HG03108 (cell line): ENCODE measurements around the gene NHLH1.

Source experiments
- ATAC-seq: cut with Tn5 transposase; IDR thresholded peaks from one replicate; pipeline ENCODE4 v1.9.1; 2021; ENCODE audit warnings: moderate library complexity; ENCODE audit not compliant: unreplicated experiment

The NHLH1 gene

DNA sequence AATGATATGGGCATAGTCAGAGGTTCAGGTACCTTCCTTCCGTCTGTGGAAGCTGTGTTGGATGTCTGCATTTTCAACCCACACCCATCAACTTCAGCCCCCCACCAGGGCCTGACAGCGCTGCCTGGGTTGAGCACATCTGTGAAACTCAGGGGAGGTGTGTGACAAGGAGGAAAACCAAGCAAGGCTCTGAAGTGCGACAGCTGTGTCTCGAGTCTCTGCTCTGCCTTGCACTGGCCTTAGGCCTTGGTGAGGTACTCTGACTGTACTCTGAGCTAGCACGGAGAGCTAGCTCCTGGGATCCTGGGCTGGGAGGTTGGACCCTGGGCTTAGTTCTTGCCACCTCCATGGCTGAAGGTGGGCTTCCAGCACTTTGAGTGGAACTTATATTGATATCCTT lies 42.6 kb downstream of the NHLH1 start:
- no peak for ATAC-seq

DNA sequence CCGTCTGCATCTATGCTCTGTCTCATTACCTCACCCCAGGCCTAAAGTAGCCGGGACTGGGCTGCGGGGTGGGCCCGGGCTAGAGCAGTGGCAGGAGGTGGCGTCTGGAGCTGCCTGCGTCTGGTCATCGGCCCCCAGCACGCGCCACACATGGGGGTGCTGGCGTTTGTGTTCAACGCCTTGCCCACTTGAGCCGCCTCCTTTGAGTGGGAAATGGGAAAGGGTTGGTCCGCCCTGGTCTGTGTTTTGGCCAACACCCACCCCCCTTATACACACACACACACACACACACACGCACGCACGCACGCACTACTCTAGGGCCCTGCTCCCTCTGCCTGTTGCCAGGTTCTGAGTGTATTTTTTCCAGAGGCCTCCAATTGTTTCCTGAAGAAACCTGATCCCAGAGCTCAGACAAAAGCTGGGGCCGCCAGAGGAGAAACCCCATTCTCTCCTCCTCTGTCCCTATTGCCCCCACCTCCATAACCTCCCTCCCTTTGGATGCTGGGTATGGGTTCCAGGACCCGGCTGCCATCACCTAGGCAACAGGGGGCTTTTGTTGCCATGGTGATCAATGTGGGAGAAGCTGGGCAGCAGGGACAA lies 43.6 kb downstream of the NHLH1 start:
- ATAC-seq, result no peak

- no peak for ATAC-seq
Observed at GRCh38 chr1:160411271-160412027, 44.6 kb downstream of the NHLH1 start.

DNA sequence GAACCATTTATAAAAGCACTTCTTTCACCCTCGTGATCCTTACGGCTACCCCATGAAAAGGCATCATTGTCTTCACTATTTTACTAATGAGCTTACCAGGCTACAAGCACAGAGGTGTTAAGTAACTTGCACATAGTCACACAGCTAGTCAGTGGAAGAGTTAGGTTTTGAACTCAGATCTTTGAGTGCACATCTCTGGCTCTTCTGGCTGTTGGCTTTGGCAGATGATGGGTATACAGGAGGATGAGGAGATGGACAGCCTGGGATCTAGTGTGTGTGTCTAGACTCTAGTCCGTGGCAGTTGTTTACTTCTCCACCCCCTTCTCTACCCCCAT lies 45.1 kb downstream of the NHLH1 start:
- no peak for ATAC-seq

DNA sequence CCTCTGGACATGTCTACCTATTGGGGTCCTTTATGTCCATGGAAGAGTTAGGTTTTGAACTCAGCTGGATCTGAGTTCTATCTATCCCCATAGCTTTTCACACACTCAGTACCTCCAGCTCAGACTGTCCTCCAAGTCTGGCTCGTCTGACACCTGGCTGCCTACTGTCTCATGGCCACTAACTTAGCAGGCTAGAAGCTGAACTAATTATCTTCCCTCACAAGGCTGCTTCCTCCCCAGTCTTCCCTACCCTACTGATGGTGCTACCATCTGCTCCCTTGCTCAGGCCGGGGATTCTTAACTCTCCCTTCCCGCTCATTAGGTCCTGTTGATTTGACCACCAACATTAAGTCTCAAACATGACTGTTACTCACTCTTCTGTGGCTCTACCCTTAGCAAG lies 46.8 kb downstream of the NHLH1 start:
- no peak for ATAC-seq

DNA sequence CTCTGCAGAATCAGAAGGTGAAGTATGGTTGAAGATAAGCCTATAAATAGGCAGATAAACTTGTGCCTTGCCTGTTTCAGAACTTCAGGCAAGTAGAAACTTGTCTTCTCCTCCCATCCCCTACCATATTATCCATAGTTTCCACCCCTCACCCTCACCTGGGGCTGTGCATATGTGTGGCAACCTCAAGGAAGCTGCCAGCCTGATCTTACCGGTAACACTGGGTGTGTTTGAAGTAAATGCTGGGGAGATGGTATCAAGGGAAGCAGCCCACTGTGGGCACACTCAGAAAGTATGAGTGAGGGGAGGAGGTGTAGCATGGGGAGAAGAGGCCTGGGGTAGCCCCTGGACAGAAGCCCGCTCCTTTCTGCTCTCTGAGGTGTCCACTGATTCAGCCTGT lies 48.0 kb downstream of the NHLH1 start:
- ATAC-seq, result no peak

DNA sequence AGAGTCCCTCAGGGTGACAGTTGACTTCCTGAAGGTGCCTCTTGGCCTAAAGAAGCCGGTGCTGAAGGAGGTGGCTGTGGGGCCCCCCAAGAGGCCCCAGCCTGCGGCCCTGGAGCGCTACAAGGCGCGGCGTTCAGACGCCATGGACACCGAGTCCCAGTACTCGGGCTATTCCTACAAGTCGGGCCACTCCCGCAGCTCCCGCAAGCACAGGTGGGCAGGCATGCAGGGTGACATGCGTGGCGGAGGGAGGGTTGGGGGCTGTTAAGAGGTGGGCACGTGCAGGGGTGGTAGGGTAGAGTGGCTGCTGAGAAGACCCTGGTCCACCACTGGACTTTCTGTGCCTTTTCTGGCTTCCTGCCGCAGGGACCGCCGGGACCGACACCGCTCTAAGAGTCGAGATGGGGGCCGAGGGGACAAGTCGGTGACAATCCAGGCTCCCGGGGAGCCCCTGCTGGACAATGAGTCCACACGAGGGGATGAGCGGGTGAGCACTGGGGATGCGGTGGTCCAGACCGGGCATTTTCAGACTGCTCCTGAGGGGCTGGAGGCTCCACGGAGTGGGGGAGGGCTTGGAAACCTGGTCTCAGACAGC lies 48.9 kb downstream of the NHLH1 start:
- no peak for ATAC-seq

DNA sequence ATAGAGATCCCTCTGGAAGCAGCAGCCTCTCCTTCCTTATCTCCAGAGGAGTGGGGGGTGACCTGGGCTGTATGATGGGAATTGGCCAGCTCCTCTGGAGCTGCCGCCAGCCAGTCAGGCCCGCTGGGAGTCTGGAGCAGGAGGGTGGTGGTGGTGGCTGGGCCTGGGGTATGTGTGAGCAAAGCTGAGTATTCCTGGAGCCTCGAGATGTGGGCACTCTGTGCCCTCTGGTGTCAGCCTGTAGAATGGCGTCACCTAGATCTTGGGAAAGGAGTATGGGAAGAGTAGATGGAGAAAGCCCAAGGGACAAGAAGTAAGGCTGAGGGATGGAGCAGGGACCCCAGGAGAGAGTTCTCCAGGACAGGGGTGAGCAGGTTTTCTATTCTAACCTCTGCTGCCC lies 49.5 kb downstream of the NHLH1 start:
- no peak for ATAC-seq

GRCh38 chr1:160418483-160418882 lies 51.6 kb downstream of the NHLH1 start:
- ATAC-seq, result no peak

DNA sequence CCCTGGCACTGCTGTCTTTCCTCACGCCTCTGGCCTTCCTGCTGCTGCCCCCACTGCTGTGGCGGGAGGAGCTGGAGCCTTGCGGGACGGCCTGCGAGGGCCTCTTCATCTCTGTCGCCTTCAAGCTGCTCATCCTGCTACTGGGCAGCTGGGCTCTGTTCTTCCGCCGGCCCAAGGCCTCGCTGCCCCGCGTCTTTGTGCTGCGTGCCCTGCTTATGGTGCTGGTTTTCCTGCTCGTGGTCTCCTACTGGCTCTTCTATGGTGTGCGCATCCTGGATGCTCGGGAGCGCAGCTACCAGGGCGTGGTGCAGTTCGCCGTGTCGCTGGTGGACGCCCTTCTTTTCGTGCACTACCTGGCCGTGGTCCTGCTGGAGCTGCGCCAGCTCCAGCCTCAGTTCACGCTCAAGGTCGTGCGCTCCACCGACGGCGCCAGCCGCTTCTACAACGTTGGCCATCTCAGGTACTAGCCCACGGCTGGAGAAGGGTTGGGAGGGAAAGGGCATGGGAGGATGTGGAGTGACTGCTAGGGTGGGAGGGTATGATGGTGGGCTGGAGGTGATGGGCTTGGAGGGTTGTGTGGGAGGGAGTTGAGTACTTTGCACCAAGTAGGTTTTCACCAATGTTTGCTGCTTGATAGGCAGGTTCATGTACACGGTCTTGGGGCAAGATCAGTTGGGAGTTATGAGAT lies 52.4 kb downstream of the NHLH1 start:
- ATAC-seq, result no peak

GRCh38 chr1:160419838-160420169 lies 52.9 kb downstream of the NHLH1 start:
- ATAC-seq, result no peak

DNA sequence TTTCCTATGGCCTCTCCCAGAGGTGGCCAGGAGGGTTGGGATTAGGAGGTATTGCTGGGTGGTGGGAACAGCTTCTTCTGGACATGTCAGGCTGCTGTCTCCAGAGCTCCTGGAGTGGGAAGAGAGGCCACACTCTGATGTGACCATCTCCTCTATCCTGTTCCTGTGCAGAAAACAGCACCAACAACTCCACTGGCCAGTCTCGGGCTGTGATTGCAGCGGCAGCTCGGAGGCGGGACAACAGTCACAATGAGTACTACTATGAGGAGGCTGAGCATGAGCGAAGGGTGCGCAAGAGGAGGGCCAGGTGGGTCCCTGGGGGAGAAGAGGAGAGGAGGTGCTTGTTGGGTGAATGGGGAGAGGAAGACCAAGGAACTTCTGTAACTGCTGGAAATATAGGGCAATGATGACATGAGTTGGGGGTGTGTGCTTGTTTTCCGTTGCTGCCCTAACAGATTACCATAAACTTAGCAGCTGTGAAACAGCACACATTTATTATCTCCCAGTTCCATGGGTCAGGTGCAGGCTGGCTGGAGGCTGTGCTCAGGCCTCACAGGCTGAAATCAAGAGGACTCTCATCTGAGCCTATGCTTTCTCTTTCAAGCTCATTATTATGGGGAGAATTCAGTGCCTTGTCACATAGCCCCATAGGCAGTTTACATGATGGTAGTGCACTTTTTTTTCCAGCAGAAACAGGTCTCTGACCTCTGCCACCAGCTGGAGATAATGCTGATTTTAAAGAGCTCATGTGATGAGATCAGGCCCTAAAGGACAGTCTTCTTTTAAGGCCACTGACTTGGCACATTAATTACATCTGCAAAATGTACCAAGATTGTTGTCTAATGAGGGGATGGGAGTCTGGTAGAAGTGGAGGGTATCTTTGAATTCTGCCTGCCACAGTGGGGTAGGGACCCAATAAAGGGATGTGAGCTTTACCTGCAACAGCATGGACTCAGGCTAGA lies 54.3 kb downstream of the NHLH1 start:
- ATAC-seq, result no peak

DNA sequence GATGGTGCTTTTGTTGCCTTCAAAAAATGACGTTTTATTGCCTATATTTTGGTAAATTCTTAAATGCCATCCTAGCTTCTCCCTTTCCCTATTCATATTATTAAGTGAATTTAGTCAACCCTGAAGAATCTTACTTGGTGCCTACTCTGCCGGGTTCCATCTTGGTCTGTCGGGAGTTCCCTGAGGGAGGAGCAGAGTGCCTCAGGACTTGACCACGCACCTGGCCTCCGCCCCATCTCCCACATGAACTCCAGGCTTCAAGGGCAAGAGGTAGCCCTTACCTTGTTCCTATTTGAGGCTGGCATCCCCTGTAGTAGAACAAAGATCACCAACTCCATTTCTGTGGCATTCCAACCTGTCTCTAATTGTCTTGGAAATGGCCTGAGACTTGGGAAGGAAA lies 55.0 kb downstream of the NHLH1 start:
- no peak for ATAC-seq
